PC-3 (cell line): ENCODE results near the gene ZNF146. TPM values are rescaled to one million over a fixed set of nuclear protein-coding genes. Genes with fewer than 3 reads are reported as not detected.

Source experiments
- ATAC-seq: fragments of 200-7000 bp; cut with Tn5 transposase; 2 replicates; pipeline ENCODE4 v1.9.1; 2020; ENCODE audit warnings: mild to moderate bottlenecking, moderate library complexity
- BruUV-seq: library from RNA; stranded (reverse); fragments of 400-500 nt; replicated peaks from 2 replicates; lab custom pipeline; 2021; lab: Mats Ljungman, UMichigan
- CTCF ChIA-PET: fragments of 300-600 bp; sonication (Branson Sonifier 250); formaldehyde crosslinking; loops from one replicate; lab custom pipeline; 2022; ENCODE audit warnings: antibody characterized with exemption; lab: Charles Lee
- POLR2A ChIA-PET: fragments of 300-600 bp; sonication (Branson Sonifier 250); formaldehyde crosslinking; loops from one replicate; lab custom pipeline; 2022; ENCODE audit warnings: antibody characterized with exemption; ENCODE audit not compliant: unreplicated experiment; lab: Charles Lee
- DNase-seq: peaks from one replicate; pipeline ENCODE4 v3.0.0-alpha.2; 2015
- H2AFZ ChIP-seq: fragments of 300-600 bp; sonication (generic); 2 replicates; pipeline ENCODE4 v1.6.0; 2016; ENCODE audit warnings: antibody characterized with exemption, low read length
- H3F3A ChIP-seq: fragments of 300-600 bp; sonication (generic); one replicate; pipeline ENCODE4 v1.6.0; 2017; ENCODE audit warnings: antibody characterized with exemption, low read length, control low read depth, mild to moderate bottlenecking; ENCODE audit not compliant: unreplicated experiment
- H3K27ac ChIP-seq: fragments of 300-600 bp; sonication (generic); 2 replicates; pipeline ENCODE4 v1.5.1; 2016; ENCODE audit warnings: mild to moderate bottlenecking, low read length
- H3K27me3 ChIP-seq: fragments of 300-600 bp; sonication (generic); 2 replicates; pipeline ENCODE4 v1.6.1; 2016; ENCODE audit warnings: low read length, mixed read lengths
- H3K36me3 ChIP-seq: fragments of 300-600 bp; sonication (generic); 2 replicates; pipeline ENCODE4 v1.6.1; 2016; ENCODE audit warnings: low read depth, mixed run types, low read length, mixed read lengths
- H3K4me1 ChIP-seq: fragments of 300-600 bp; sonication (generic); 2 replicates; pipeline ENCODE4 v1.5.1; 2016; ENCODE audit warnings: low read length; ENCODE audit not compliant: insufficient read depth
- H3K4me2 ChIP-seq: fragments of 300-600 bp; sonication (generic); 2 replicates; pipeline ENCODE4 v1.6.0; 2016; ENCODE audit warnings: low read length
- H3K4me3 ChIP-seq: fragments of 300-600 bp; sonication (generic); 2 replicates; pipeline ENCODE4 v1.5.1; 2016; ENCODE audit warnings: mild to moderate bottlenecking, low read length, mixed read lengths
- H3K79me2 ChIP-seq: fragments of 300-600 bp; sonication (generic); 2 replicates; pipeline ENCODE4 v1.6.1; 2017; ENCODE audit warnings: low read length, mixed read lengths
- H3K9ac ChIP-seq: fragments of 300-600 bp; sonication (generic); 2 replicates; pipeline ENCODE4 v1.6.0; 2016; ENCODE audit warnings: mild to moderate bottlenecking, low read length
- H3K9me2 ChIP-seq: fragments of 300-600 bp; sonication (generic); replicated peaks from 2 replicates; pipeline ENCODE4 v1.6.1; 2016; ENCODE audit warnings: mixed run types, low read length, mixed read lengths
- H3K9me3 ChIP-seq: fragments of 300-600 bp; sonication (generic); 2 replicates; pipeline ENCODE4 v1.6.1; 2016; ENCODE audit warnings: low read length, mixed read lengths
- H4K20me1 ChIP-seq: fragments of 300-600 bp; sonication (generic); 2 replicates; pipeline ENCODE4 v1.6.1; 2016; ENCODE audit warnings: low read length, mixed read lengths
- EZH2 ChIP-seq: fragments of 300-600 bp; sonication (generic); IDR thresholded peaks from one replicate; pipeline ENCODE4 v1.6.1; 2017; ENCODE audit warnings: antibody characterized with exemption, mild to moderate bottlenecking, low read length; ENCODE audit not compliant: unreplicated experiment
- EZH2phosphoT487 ChIP-seq: fragments of 300-600 bp; sonication (generic); IDR thresholded peaks from 2 replicates; pipeline ENCODE4 v1.6.1; 2018; ENCODE audit warnings: mild to moderate bottlenecking, antibody characterized with exemption, low read length, borderline replicate concordance
- intact Hi-C: fragments of 100-400 bp; cut with micrococcal nuclease; formaldehyde crosslinking; loops from 2 replicates; pipeline ENCODE4 v1.9.0; 2023
- total RNA-seq: library from RNA; depleted of rRNA; stranded (reverse); fragments of >200 nt; gene quantifications from 2 replicates; pipeline ENCODE4 v1.2.3, GENCODE V29; 2014
- TF ChIP-seq, protein P1 (sequence below): fragments of 300-600 bp; sonication (generic); conservative IDR thresholded peaks from 2 replicates; pipeline ENCODE4 v1.5.1; 2017; ENCODE audit warnings: antibody characterized with exemption, low read depth, mild to moderate bottlenecking, low read length

The ZNF146 gene
- total RNA-seq, 1 experiment from 2014 or later: 78.4 TPM

DNA sequence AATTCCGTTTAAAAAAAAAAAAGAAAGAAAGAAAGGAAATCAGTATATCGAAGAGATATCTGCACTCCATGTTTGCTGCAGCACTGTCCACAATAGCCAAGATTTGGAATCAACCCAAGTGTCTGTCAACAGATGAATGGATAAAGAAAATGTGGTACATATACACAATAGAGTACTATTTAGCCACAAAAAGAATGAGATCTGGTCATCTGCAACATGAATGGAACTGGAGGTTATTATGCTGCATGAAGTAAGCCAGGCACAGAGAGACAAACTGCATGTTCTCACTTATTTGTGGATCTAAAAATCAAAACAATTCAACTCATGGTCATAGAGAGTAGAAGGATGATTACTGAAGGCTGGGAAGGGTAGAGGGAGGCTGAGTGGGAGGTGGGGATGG, 16.8 kb upstream of the ZNF146 start:
- no peaks in the 10 kb centered on the region for H3K4me1 ChIP-seq
- CTCF ChIA-PET: no interaction called here
- H3K27ac ChIP-seq: no peak overlapping the region
- no peaks in the 10 kb centered on the region for H3K9me2 ChIP-seq
- no peaks in the 10 kb centered on the region for H3K9me3 ChIP-seq
- H3K27me3 ChIP-seq: no peaks in the 10 kb centered on the region
- H3K4me3 ChIP-seq: no peak overlapping the region
- BruUV-seq: no TSS peak
- ATAC-seq (no peak), DNase-seq (no peak)
- H4K20me1 ChIP-seq: no peaks in the 10 kb centered on the region
- no peaks in the 10 kb centered on the region for H3K79me2 ChIP-seq
- H2AFZ ChIP-seq: no peak overlapping the region
- POLR2A ChIA-PET: no interaction called here
- no peak overlapping the region for H3K9ac ChIP-seq
- no peaks in the 10 kb centered on the region for H3K36me3 ChIP-seq
- no peaks in the 10 kb centered on the region for H3F3A ChIP-seq
- no peak overlapping the region for H3K4me2 ChIP-seq
- TF ChIP-seq EZH2 (no peak), EZH2phosphoT487 (no peak)
- intact Hi-C loops: no loop called here

DNA sequence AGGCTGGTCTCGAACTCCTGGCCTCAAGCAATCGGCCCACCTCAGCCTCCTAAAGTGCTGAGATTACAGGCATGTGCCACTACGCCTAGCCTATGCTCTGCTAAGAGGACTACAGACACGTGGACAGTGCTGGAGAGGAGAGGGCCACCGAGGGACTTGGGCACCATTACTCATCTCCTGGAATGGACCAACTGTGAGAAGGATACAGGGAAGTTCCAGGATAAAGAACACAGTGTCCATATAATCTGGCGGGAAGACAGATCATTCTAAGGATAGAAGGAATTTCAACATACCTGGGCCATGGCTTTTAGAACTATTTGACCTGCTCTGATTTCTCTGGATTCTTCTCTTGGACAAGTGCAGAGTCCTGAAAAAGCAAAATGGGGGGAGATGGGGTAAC, 13.2 kb upstream of the ZNF146 start:
- H3K79me2 ChIP-seq: no peaks in the 10 kb centered on the region
- H3K27ac ChIP-seq: no peak overlapping the region
- no TSS peak for BruUV-seq
- H3F3A ChIP-seq: no peaks in the 10 kb centered on the region
- no peaks in the 10 kb centered on the region for H3K9me3 ChIP-seq
- H3K36me3 ChIP-seq: no peaks in the 10 kb centered on the region
- H3K9me2 ChIP-seq: no peaks in the 10 kb centered on the region
- no peak overlapping the region for H3K9ac ChIP-seq
- ATAC-seq (no peak), DNase-seq (no peak)
- H2AFZ ChIP-seq: no peak overlapping the region
- H3K4me3 ChIP-seq: no peak overlapping the region
- TF ChIP-seq EZH2phosphoT487: no peak
- no peak for TF ChIP-seq EZH2
- TF ChIP-seq, protein P1, sequence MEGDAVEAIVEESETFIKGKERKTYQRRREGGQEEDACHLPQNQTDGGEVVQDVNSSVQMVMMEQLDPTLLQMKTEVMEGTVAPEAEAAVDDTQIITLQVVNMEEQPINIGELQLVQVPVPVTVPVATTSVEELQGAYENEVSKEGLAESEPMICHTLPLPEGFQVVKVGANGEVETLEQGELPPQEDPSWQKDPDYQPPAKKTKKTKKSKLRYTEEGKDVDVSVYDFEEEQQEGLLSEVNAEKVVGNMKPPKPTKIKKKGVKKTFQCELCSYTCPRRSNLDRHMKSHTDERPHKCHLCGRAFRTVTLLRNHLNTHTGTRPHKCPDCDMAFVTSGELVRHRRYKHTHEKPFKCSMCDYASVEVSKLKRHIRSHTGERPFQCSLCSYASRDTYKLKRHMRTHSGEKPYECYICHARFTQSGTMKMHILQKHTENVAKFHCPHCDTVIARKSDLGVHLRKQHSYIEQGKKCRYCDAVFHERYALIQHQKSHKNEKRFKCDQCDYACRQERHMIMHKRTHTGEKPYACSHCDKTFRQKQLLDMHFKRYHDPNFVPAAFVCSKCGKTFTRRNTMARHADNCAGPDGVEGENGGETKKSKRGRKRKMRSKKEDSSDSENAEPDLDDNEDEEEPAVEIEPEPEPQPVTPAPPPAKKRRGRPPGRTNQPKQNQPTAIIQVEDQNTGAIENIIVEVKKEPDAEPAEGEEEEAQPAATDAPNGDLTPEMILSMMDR: no peak
- no peaks in the 10 kb centered on the region for H4K20me1 ChIP-seq
- no peaks in the 10 kb centered on the region for H3K4me1 ChIP-seq
- H3K27me3 ChIP-seq: no peaks in the 10 kb centered on the region
- POLR2A ChIA-PET: no interaction called here
- CTCF ChIA-PET: no interaction called here
- intact Hi-C loops: no loop called here
- H3K4me2 ChIP-seq: no peak overlapping the region

GRCh38 chr19:36203293-36203692, 11.6 kb upstream of the ZNF146 start:
- CTCF ChIA-PET: no interaction called here
- no peak overlapping the region for H3K9ac ChIP-seq
- intact Hi-C loops: no loop called here

More at GRCh38 chr19:36203293-36203692, 11.6 kb upstream of the ZNF146 start:
- no peak overlapping the region for H3K27ac ChIP-seq
- no peak overlapping the region for H3K4me3 ChIP-seq
- TF ChIP-seq EZH2phosphoT487: no peak
- TF ChIP-seq, protein P1: no peak
- TF ChIP-seq EZH2: no peak
- no peaks in the 10 kb centered on the region for H3K36me3 ChIP-seq
- no peaks in the 10 kb centered on the region for H4K20me1 ChIP-seq
- H3K9me2 ChIP-seq: no peaks in the 10 kb centered on the region
- no peaks in the 10 kb centered on the region for H3K79me2 ChIP-seq
- ATAC-seq (no peak), DNase-seq (no peak)
- BruUV-seq: no TSS peak
- H3K27me3 ChIP-seq: no peaks in the 10 kb centered on the region
- no peaks in the 10 kb centered on the region for H3K9me3 ChIP-seq
- no peak overlapping the region for H3K4me2 ChIP-seq
- no peaks in the 10 kb centered on the region for H3K4me1 ChIP-seq
- POLR2A ChIA-PET: no interaction called here
- no peaks in the 10 kb centered on the region for H3F3A ChIP-seq
- no peak overlapping the region for H2AFZ ChIP-seq
